PC-3 (cell line): ENCODE measurements around the gene HOXB6. TPM values are rescaled to one million over a fixed set of nuclear protein-coding genes. Genes with fewer than 3 reads are reported as not detected.

Source experiments
- ATAC-seq: fragments of 200-7000 bp; cut with Tn5 transposase; 2 replicates; pipeline ENCODE4 v1.9.1; 2020; ENCODE audit warnings: mild to moderate bottlenecking, moderate library complexity
- BruUV-seq: library from RNA; stranded (reverse); fragments of 400-500 nt; replicated peaks from 2 replicates; lab custom pipeline; 2021; lab: Mats Ljungman, UMichigan
- CTCF ChIA-PET: fragments of 300-600 bp; sonication (Branson Sonifier 250); formaldehyde crosslinking; loops from one replicate; lab custom pipeline; 2022; ENCODE audit warnings: antibody characterized with exemption; lab: Charles Lee
- POLR2A ChIA-PET: fragments of 300-600 bp; sonication (Branson Sonifier 250); formaldehyde crosslinking; loops from one replicate; lab custom pipeline; 2022; ENCODE audit warnings: antibody characterized with exemption; ENCODE audit not compliant: unreplicated experiment; lab: Charles Lee
- DNase-seq: peaks from one replicate; pipeline ENCODE4 v3.0.0-alpha.2; 2015
- H2AFZ ChIP-seq: fragments of 300-600 bp; sonication (generic); 2 replicates; pipeline ENCODE4 v1.6.0; 2016; ENCODE audit warnings: antibody characterized with exemption, low read length
- H3F3A ChIP-seq: fragments of 300-600 bp; sonication (generic); one replicate; pipeline ENCODE4 v1.6.0; 2017; ENCODE audit warnings: antibody characterized with exemption, low read length, control low read depth, mild to moderate bottlenecking; ENCODE audit not compliant: unreplicated experiment
- H3K27ac ChIP-seq: fragments of 300-600 bp; sonication (generic); 2 replicates; pipeline ENCODE4 v1.5.1; 2016; ENCODE audit warnings: mild to moderate bottlenecking, low read length
- H3K27me3 ChIP-seq: fragments of 300-600 bp; sonication (generic); 2 replicates; pipeline ENCODE4 v1.6.1; 2016; ENCODE audit warnings: low read length, mixed read lengths
- H3K36me3 ChIP-seq: fragments of 300-600 bp; sonication (generic); 2 replicates; pipeline ENCODE4 v1.6.1; 2016; ENCODE audit warnings: low read depth, mixed run types, low read length, mixed read lengths
- H3K4me1 ChIP-seq: fragments of 300-600 bp; sonication (generic); 2 replicates; pipeline ENCODE4 v1.5.1; 2016; ENCODE audit warnings: low read length; ENCODE audit not compliant: insufficient read depth
- H3K4me2 ChIP-seq: fragments of 300-600 bp; sonication (generic); 2 replicates; pipeline ENCODE4 v1.6.0; 2016; ENCODE audit warnings: low read length
- H3K4me3 ChIP-seq: fragments of 300-600 bp; sonication (generic); 2 replicates; pipeline ENCODE4 v1.5.1; 2016; ENCODE audit warnings: mild to moderate bottlenecking, low read length, mixed read lengths
- H3K79me2 ChIP-seq: fragments of 300-600 bp; sonication (generic); 2 replicates; pipeline ENCODE4 v1.6.1; 2017; ENCODE audit warnings: low read length, mixed read lengths
- H3K9ac ChIP-seq: fragments of 300-600 bp; sonication (generic); 2 replicates; pipeline ENCODE4 v1.6.0; 2016; ENCODE audit warnings: mild to moderate bottlenecking, low read length
- H3K9me2 ChIP-seq: fragments of 300-600 bp; sonication (generic); replicated peaks from 2 replicates; pipeline ENCODE4 v1.6.1; 2016; ENCODE audit warnings: mixed run types, low read length, mixed read lengths
- H3K9me3 ChIP-seq: fragments of 300-600 bp; sonication (generic); 2 replicates; pipeline ENCODE4 v1.6.1; 2016; ENCODE audit warnings: low read length, mixed read lengths
- H4K20me1 ChIP-seq: fragments of 300-600 bp; sonication (generic); 2 replicates; pipeline ENCODE4 v1.6.1; 2016; ENCODE audit warnings: low read length, mixed read lengths
- EZH2 ChIP-seq: fragments of 300-600 bp; sonication (generic); IDR thresholded peaks from one replicate; pipeline ENCODE4 v1.6.1; 2017; ENCODE audit warnings: antibody characterized with exemption, mild to moderate bottlenecking, low read length; ENCODE audit not compliant: unreplicated experiment
- EZH2phosphoT487 ChIP-seq: fragments of 300-600 bp; sonication (generic); IDR thresholded peaks from 2 replicates; pipeline ENCODE4 v1.6.1; 2018; ENCODE audit warnings: mild to moderate bottlenecking, antibody characterized with exemption, low read length, borderline replicate concordance
- intact Hi-C: fragments of 100-400 bp; cut with micrococcal nuclease; formaldehyde crosslinking; loops from 2 replicates; pipeline ENCODE4 v1.9.0; 2023
- total RNA-seq: library from RNA; depleted of rRNA; stranded (reverse); fragments of >200 nt; gene quantifications from 2 replicates; pipeline ENCODE4 v1.2.3, GENCODE V29; 2014
- TF ChIP-seq, protein P1 (sequence below): fragments of 300-600 bp; sonication (generic); conservative IDR thresholded peaks from 2 replicates; pipeline ENCODE4 v1.5.1; 2017; ENCODE audit warnings: antibody characterized with exemption, low read depth, mild to moderate bottlenecking, low read length

HOXB6 gene
- total RNA-seq, 1 experiment from 2014 or later = 9.5 TPM

GRCh38 chr17:48552466-48553189 is 52.2 kb downstream of the HOXB6 start:
- no peaks in the 10 kb centered on the region; the same call in 1 of the 2 replicates for H3K79me2 ChIP-seq
- H3K9ac ChIP-seq = no peak overlapping the region
- ChIA-PET CTCF (interaction anchor here (0.8 kb wide), 1 partner anchor 202 kb away, joined by 8 read pairs; no protein-coding TSS in a partner anchor), POLR2A (no interaction called here)
- H4K20me1 ChIP-seq = no peaks in the 10 kb centered on the region
- no peaks in the 10 kb centered on the region for H3K9me3 ChIP-seq
- H3K4me3 ChIP-seq = no peak overlapping the region
- H2AFZ ChIP-seq = no peak overlapping the region
- H3K27ac ChIP-seq = no peak overlapping the region
- peaks cover 25% of the 10 kb centered on the region for H3K4me1 ChIP-seq
- H3K4me2 ChIP-seq = no peak overlapping the region
- BruUV-seq = no TSS peak
- no peaks in the 10 kb centered on the region for H3K36me3 ChIP-seq
- intact Hi-C loops = no loop called here
- no peak for ATAC-seq
- no peaks in the 10 kb centered on the region for H3K27me3 ChIP-seq
- H3K9me2 ChIP-seq = no peaks in the 10 kb centered on the region
- no peak for DNase-seq
- H3F3A ChIP-seq = no peaks in the 10 kb centered on the region
- TF ChIP-seq EZH2 (no peak), EZH2phosphoT487 (no peak)
- TF ChIP-seq, protein P1, sequence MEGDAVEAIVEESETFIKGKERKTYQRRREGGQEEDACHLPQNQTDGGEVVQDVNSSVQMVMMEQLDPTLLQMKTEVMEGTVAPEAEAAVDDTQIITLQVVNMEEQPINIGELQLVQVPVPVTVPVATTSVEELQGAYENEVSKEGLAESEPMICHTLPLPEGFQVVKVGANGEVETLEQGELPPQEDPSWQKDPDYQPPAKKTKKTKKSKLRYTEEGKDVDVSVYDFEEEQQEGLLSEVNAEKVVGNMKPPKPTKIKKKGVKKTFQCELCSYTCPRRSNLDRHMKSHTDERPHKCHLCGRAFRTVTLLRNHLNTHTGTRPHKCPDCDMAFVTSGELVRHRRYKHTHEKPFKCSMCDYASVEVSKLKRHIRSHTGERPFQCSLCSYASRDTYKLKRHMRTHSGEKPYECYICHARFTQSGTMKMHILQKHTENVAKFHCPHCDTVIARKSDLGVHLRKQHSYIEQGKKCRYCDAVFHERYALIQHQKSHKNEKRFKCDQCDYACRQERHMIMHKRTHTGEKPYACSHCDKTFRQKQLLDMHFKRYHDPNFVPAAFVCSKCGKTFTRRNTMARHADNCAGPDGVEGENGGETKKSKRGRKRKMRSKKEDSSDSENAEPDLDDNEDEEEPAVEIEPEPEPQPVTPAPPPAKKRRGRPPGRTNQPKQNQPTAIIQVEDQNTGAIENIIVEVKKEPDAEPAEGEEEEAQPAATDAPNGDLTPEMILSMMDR = no peak

GRCh38 chr17:48551596-48552465 is 53.0 kb downstream of the HOXB6 start:
- no peaks in the 10 kb centered on the region for H3F3A ChIP-seq
- ChIA-PET POLR2A (no interaction called here), CTCF (interaction anchor here (0.8 kb wide), 1 partner anchor 201 kb away, joined by 8 read pairs; no protein-coding TSS in a partner anchor)
- H3K79me2 ChIP-seq = no peaks in the 10 kb centered on the region; the same call in 1 of the 2 replicates
- DNase-seq (no peak), ATAC-seq (no peak)
- H3K9me3 ChIP-seq = no peaks in the 10 kb centered on the region
- no peak overlapping the region for H3K27ac ChIP-seq
- intact Hi-C loops = no loop called here
- no peak overlapping the region for H2AFZ ChIP-seq
- no peaks in the 10 kb centered on the region for H3K27me3 ChIP-seq
- H3K9ac ChIP-seq = no peak overlapping the region
- BruUV-seq = no TSS peak
- TF ChIP-seq, protein P1 = no peak
- TF ChIP-seq EZH2 = no peak
- no peak for TF ChIP-seq EZH2phosphoT487
- H4K20me1 ChIP-seq = no peaks in the 10 kb centered on the region
- H3K4me2 ChIP-seq = no peak overlapping the region
- no peak overlapping the region for H3K4me3 ChIP-seq
- no peaks in the 10 kb centered on the region for H3K9me2 ChIP-seq
- H3K4me1 ChIP-seq = peaks cover 18% of the 10 kb centered on the region
- H3K36me3 ChIP-seq = no peaks in the 10 kb centered on the region
